Subcutaneous adipose tissue (tissue), 4 donors: ENCODE results near the gene SNX9. TPM values are rescaled to one million over a fixed set of nuclear protein-coding genes. Genes with fewer than 3 reads are reported as not detected.

ENCODE experiments used
- CTCF ChIP-seq: fragments of 450-650 bp; IDR thresholded peaks from one replicate; pipeline ENCODE4 v1.5.1; 2016; ENCODE audit warnings: low read depth, mild to moderate bottlenecking, control low read depth, antibody characterized with exemption, moderate library complexity
- total RNA-seq, 4 donors: library from RNA; depleted of rRNA; stranded (reverse); fragments of >200 nt; gene quantifications; one replicate each; pipeline ENCODE4 v1.1.0, GENCODE V29; 2016

The SNX9 gene
- total RNA-seq, 4 donors from 2014 or later, result 80.6 to 113 (median 94.1) TPM

GRCh38 chr6:157859775-157860504 is 36.9 kb downstream of the SNX9 start:
- no peak for TF ChIP-seq CTCF

- no peak for TF ChIP-seq CTCF
Measured at GRCh38 chr6:157860505-157860991, 37.5 kb downstream of the SNX9 start.

GRCh38 chr6:157861184-157861583 is 38.1 kb downstream of the SNX9 start:
- TF ChIP-seq CTCF, result no peak

GRCh38 chr6:157861814-157862213 is 38.8 kb downstream of the SNX9 start:
- no peak for TF ChIP-seq CTCF

GRCh38 chr6:157862706-157863105 is 39.7 kb downstream of the SNX9 start:
- TF ChIP-seq CTCF, result no peak

GRCh38 chr6:157864185-157864761 is 41.2 kb downstream of the SNX9 start:
- no peak for TF ChIP-seq CTCF

- no peak for TF ChIP-seq CTCF
Measured at GRCh38 chr6:157865249-157865648, 42.2 kb downstream of the SNX9 start.
